Endodermal cell (in vitro differentiated cells): Measurements from ENCODE around the gene KCTD17. TPM values are rescaled to one million over a fixed set of nuclear protein-coding genes. Genes with fewer than 3 reads are reported as not detected.

Experiments
- DNase-seq: peaks from one replicate; pipeline ENCODE4 v3.0.0-alpha.2; 2017
- H3K27ac ChIP-seq: 2 replicates; pipeline ENCODE4 v1.5.1; 2013; ENCODE audit warnings: mild to moderate bottlenecking, low read depth, low read length, moderate library complexity
- H3K27me3 ChIP-seq: 2 replicates; pipeline ENCODE4 v1.6.1; 2013; ENCODE audit warnings: mild to moderate bottlenecking, low read length, moderate library complexity; ENCODE audit not compliant: insufficient read depth, control insufficient read depth, poor library complexity, severe bottlenecking
- H3K36me3 ChIP-seq: 2 replicates; pipeline ENCODE4 v1.7.0; 2013; ENCODE audit warnings: mild to moderate bottlenecking, low read length, moderate library complexity; ENCODE audit not compliant: control insufficient read depth, insufficient read depth
- H3K4me1 ChIP-seq: one replicate; pipeline ENCODE4 v1.7.0; 2013; ENCODE audit warnings: low read length; ENCODE audit not compliant: control insufficient read depth, insufficient read depth
- H3K4me3 ChIP-seq: 2 replicates; pipeline ENCODE4 v1.5.1; 2013; ENCODE audit warnings: mild to moderate bottlenecking, low read length, moderate library complexity
- H3K9ac ChIP-seq: 2 replicates; pipeline ENCODE4 v1.6.1; 2013; ENCODE audit warnings: mild to moderate bottlenecking, low read length, moderate library complexity; ENCODE audit not compliant: poor library complexity, severe bottlenecking; ENCODE audit errors: extremely low read depth
- H3K9me3 ChIP-seq: 2 replicates; pipeline ENCODE4 v1.6.1; 2013; ENCODE audit warnings: mild to moderate bottlenecking, low read length, moderate library complexity; ENCODE audit not compliant: control insufficient read depth
- H3K27ac Mint-ChIP-seq: 2 replicates; pipeline ENCODE4 v1.8.0; 2020; ENCODE audit warnings: mixed read lengths
- H3K27me3 Mint-ChIP-seq: 2 replicates; pipeline ENCODE4 v1.8.0; 2021; ENCODE audit warnings: mild to moderate bottlenecking, mixed read lengths; ENCODE audit not compliant: insufficient read depth
- H3K36me3 Mint-ChIP-seq: 2 replicates; pipeline ENCODE4 v1.8.0; 2020; ENCODE audit warnings: low read depth, mixed read lengths
- H3K4me1 Mint-ChIP-seq: 2 replicates; pipeline ENCODE4 v1.8.0; 2020; ENCODE audit warnings: mixed read lengths
- H3K4me3 Mint-ChIP-seq: 2 replicates; pipeline ENCODE4 v1.8.0; 2020; ENCODE audit warnings: mild to moderate bottlenecking, moderate library complexity, mixed read lengths
- H3K9me3 Mint-ChIP-seq: 2 replicates; pipeline ENCODE4 v1.8.0; 2020; ENCODE audit warnings: mild to moderate bottlenecking, mixed read lengths
- CTCF ChIP-seq: fragments of 200-600 bp; sonication (generic); conservative IDR thresholded peaks from 2 replicates; pipeline ENCODE4 v1.5.0; 2021; ENCODE audit warnings: antibody characterized with exemption, mild to moderate bottlenecking
- WGBS, 2 experiments: methylation state at CpG; one replicate each; pipeline versions ENCODE4 v1.1.5 to v1.1.7; 2013; ENCODE audit warnings: missing lambda C conversion rate in 2 of 2, mixed read lengths in 1 of 2; ENCODE audit not compliant: insufficient coverage in 1 of 2, insufficient read length in 1 of 2; 5-methylcytosine and 5-hydroxymethylcytosine counted together
- total RNA-seq, 2 donors: library from RNA; stranded (reverse); fragmentation: NEBNext Ultra II Directional in 1 of 2; extraction: Animal tissue kit (Norgen Biotek cat#: 25700) in 1 of 2; gene quantifications; 2 replicates in 1 of 2; 3 replicates in 1 of 2; pipeline ENCODE4 v1.2.1, GENCODE V29; 2021

KCTD17 gene
- total RNA-seq, 2 donors from 2014 or later = 35.4 to 37.0 TPM

DNA sequence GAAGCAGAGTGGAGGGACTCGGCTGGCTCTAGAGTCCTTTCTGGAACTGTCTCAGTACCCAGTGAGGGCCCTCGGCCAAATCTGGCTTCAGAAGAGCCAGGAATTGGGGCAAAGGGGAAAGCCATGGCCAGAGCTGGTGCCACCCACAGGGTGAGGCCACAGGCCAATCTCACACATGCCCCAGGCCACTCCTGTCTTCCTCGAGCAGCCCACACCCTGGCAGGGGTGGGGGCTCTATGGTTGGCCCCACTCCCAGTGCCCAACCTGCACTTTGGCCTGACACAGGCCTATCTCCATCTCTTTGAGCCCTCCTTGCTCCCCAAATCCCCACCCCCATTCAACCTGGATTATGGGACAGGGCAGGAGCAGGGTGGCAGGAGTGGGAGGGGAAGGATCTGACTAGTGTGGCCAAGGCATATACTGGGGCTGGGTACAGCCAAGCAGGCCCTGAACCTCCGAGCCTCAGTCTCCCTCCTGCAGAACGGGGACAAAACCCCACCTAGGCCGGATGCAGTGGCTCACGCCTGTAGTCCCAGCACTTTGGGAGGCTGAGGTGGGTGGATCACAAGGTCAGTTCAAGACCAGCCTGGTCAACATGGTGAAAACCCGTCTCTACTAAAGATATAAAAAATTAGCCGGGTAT, 39.2 kb upstream of the KCTD17 start:
- peaks cover 11% of the 10 kb centered on the region for H3K36me3 Mint-ChIP-seq
- TF ChIP-seq CTCF = no peak
- Histone ChIP-seq H3K27ac (no peak overlapping the region), H3K9ac (no peak overlapping the region), H3K36me3 (peaks cover 12% of the 10 kb centered on the region), H3K27me3 (peaks cover 3% of the 10 kb centered on the region), H3K4me3 (no peak overlapping the region), H3K4me1 (peaks cover 3% of the 10 kb centered on the region), H3K9me3 (no peaks in the 10 kb centered on the region)
- no peak for DNase-seq
- H3K27me3 Mint-ChIP-seq = peaks cover 19% of the 10 kb centered on the region
- no peak overlapping the region for H3K27ac Mint-ChIP-seq
- H3K9me3 Mint-ChIP-seq = no peaks in the 10 kb centered on the region
- no peak overlapping the region for H3K4me3 Mint-ChIP-seq
- 92 to 94% methylated on average over 5 to 9 of the region's 9 CpGs for WGBS, 2 experiments
- H3K4me1 Mint-ChIP-seq = peaks cover 9% of the 10 kb centered on the region

DNA sequence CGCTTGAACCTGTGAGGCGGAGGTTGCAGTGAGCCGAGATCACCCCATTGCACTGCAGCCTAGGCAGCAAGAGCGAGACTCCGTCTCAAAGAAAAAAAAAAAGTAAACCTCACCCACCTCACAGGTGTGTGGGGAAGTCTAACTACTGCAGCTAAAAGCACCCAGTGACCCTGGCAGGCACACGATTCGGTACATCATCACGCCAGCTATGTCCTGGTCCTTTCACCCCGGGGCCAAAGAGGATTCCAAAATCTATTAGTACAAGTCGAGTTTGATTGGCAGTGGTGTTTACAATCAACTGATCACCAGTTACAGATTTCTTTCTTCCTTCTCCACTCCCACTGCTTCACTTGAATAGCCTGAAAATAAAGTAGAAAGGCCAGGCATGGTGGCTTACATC, 38.6 kb upstream of the KCTD17 start:
- H3K9me3 Mint-ChIP-seq = no peaks in the 10 kb centered on the region
- H3K4me3 Mint-ChIP-seq = no peak overlapping the region

DNA sequence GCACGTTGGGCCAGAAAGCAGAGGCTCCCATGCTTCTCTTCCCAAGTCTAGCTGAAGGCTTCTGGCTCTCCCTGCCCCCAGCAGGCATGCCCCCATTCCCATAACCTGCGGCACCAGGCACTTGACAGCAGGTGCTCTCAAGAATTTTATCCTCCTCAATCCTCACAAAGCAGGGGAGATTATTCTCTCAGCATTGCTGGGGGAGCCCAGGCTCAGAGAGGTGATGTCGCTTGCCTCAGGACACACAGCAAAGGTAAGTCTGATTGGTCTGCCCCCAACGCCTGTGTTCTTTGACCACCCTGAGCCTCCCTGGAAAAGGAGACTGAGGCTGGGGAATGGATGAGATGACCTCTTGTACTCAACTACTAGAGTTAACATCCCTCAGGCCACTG, 37.1 kb upstream of the KCTD17 start:
- H3K36me3 Mint-ChIP-seq = peaks cover 17% of the 10 kb centered on the region
- WGBS, 2 experiments = 81 to 86% methylated on average over 3 to 4 of the region's 4 CpGs
- no peaks in the 10 kb centered on the region for H3K9me3 Mint-ChIP-seq
- H3K4me1 ChIP-seq = peaks cover 11% of the 10 kb centered on the region
- TF ChIP-seq CTCF = no peak
- no peaks in the 10 kb centered on the region for H3K9me3 ChIP-seq
- peaks cover 6% of the 10 kb centered on the region for H3K27me3 Mint-ChIP-seq
- H3K27ac ChIP-seq = no peak overlapping the region
- H3K27me3 ChIP-seq = no peaks in the 10 kb centered on the region
- H3K4me1 Mint-ChIP-seq = peaks cover 15% of the 10 kb centered on the region
- no peak overlapping the region for H3K4me3 ChIP-seq
- no peak overlapping the region for H3K4me3 Mint-ChIP-seq
- no peak overlapping the region for H3K27ac Mint-ChIP-seq
- DNase-seq = no peak
- peaks cover 18% of the 10 kb centered on the region for H3K36me3 ChIP-seq
- no peak overlapping the region for H3K9ac ChIP-seq

More for the DNA sequence above, 38.6 kb upstream of the KCTD17 start:
- Histone ChIP-seq H3K36me3 (peaks cover 18% of the 10 kb centered on the region), H3K9ac (no peak overlapping the region), H3K4me3 (no peak overlapping the region), H3K27me3 (no peaks in the 10 kb centered on the region), H3K4me1 (peaks cover 4% of the 10 kb centered on the region), H3K27ac (no peak overlapping the region), H3K9me3 (no peaks in the 10 kb centered on the region)
- peaks cover 17% of the 10 kb centered on the region for H3K36me3 Mint-ChIP-seq
- 73 to 90% methylated on average over 4 to 8 of the region's 10 CpGs for WGBS, 2 experiments
- peaks cover 14% of the 10 kb centered on the region for H3K27me3 Mint-ChIP-seq
- H3K4me1 Mint-ChIP-seq = peaks cover 15% of the 10 kb centered on the region
- H3K27ac Mint-ChIP-seq = no peak overlapping the region
- no peak for DNase-seq
- TF ChIP-seq CTCF = no peak
